ENCODE measurements around the gene ADRM1.

The ADRM1 gene
- 78.2 to 167 reads per million in 2 experiments for total RNA-seq

- peak; percentile 93 for DNase-seq (ENCODE audit: low read depth)
These were observed at the start of gene ADRM1 for GRCh38 chr20:62302341-62303061. Gene ADRM1 (plus strand): TSS chr20:62302997. CDS start chr20:62303569, 572 bp downstream.

- no peak for DNase-seq (ENCODE audit: low read depth)
These were observed 49.4 kb upstream of the ADRM1 start for GRCh38 chr20:62253398-62253797.

DNA sequence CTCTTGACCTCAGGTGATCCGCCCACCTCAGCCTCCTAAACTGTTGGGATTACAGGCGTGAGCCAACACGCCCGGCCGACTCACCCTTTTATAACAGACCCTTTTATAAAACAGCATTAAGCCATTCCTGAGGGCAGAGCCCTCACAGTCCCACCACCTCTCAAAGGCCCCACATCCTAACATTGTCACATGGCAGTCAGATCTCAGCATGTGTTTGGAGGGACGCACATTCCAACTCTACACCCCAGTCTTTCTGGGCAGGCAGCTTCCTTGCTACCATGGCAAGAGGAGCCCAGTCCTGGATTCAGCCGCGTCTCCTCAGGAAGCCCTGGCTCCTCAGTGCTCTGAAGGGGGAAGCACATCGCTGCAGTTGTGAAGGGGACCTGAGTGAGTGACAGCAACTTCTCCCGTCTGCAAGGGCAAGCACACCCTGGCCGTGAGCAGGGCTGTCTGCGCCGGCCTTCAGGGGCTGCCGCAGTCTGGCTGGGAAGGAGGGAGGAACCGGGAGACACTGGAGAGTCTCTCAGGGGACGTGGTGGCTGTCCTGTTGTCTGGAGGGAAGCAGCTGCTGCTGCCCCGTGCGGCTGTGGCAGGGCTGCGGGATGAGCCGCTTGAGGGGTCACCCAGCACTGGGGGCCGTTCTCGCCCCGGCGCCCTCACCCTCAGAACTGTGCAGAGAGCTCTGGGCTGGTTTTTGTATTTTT is 48.6 kb upstream of the ADRM1 start:
- DNase-seq (ENCODE audit: low read depth), result no peak

DNA sequence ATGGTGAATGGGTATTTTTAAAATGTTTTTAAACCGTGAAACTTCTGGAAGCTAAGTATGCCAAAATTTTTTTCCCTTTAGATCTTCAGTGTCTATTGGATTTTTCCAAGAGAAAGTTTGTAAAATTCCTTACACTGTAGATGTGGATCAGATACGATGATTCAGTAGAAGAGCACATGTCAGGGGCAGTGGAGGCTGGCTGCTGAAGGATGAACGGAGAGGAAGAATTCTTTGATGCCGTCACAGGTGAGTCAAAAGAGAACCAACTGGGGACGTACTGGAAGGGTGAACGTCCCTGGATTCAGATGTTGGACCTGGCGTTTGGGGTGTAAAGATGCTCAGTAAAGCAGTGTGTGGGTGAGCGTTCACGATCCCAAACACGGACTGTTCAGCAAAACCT is 46.8 kb upstream of the ADRM1 start:
- DNase-seq (ENCODE audit: low read depth), result no peak

- no peak for DNase-seq (ENCODE audit: low read depth)
These were observed 44.1 kb upstream of the ADRM1 start for GRCh38 chr20:62258499-62259293.

GRCh38 chr20:62259294-62259565 is 43.6 kb upstream of the ADRM1 start:
- DNase-seq (ENCODE audit: low read depth), result no peak

DNA sequence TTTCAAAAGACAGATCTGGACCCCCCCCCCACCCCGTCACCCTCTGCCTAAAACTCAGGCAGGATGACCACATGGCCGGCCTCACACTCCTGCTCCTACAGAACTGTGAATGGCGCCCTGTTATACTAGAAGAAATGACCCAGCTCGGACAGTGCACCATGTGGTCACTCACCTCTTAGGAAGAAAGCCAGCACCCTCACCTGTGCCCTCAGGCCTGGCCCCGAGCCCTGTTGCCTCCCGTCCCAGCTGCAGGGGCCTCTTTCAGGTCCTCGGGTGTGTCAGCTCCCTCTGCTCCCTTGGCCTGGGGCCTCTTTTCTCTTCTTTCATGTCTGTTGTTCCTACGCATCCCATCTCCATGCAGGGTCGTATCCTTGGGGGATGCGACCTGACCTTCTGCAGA is 40.7 kb upstream of the ADRM1 start:
- DNase-seq (ENCODE audit: low read depth), result no peak

DNA sequence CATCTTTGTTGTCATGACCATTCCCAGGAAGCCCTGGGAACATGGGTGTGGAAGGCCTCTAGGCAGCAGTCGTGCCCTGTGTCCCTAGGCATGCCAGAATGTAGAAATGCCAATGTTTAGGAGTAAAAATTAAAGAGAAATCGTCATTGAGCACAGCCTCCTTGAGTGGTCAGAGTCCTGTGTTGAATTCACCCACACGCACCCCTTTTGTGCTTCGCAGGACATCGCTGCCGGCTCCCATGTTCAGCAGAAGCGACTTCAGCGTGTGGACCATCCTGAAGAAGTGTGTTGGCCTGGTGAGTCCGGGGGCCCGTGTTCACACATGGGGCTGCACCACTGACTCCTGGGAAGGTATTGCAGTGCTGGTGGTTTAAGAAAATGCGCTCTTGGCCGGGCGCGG is 39.4 kb upstream of the ADRM1 start:
- DNase-seq (ENCODE audit: low read depth), result no peak

DNA sequence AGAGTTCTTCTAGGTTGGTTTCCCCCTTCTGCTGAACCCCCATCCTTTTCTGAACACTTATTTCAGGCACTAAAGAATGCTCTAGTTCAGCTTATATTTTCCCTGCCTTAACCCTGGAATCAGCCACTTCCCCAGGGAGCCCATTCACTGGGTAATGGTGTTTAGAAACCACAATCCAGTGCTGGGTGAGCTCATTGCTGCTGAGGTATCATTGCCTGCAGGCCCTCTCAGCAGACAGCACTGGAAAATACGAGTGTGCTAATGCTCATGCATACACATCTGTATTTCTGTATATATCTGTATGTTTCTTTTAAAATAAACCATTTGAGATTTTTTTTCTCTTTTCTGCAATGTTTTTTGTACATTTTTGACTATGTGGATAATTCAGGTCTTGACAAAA is 37.4 kb upstream of the ADRM1 start:
- DNase-seq (ENCODE audit: low read depth), result no peak

- no peak for DNase-seq (ENCODE audit: low read depth)
These were observed 36.5 kb upstream of the ADRM1 start for GRCh38 chr20:62266340-62266739.

DNA sequence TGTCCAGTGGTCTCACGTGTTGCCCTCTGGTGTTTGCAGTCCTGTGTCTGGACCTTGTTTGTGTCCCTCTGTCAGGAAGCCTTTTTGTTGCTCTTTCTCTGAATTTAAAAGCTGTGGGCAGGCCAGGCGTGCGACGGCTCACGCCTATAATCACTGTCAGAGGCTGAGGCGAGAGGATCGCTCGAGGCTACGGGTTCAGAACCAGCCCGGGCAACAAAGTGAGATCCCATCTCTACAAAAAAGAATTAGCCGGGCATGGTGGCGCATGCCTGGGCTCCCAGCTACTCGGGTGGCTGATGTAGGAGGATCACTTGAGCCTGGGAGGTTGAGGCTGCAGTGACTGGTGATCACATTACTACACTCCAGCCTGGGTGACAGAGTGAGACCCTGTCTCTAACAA is 35.9 kb upstream of the ADRM1 start:
- no peak for DNase-seq (ENCODE audit: low read depth)

DNA sequence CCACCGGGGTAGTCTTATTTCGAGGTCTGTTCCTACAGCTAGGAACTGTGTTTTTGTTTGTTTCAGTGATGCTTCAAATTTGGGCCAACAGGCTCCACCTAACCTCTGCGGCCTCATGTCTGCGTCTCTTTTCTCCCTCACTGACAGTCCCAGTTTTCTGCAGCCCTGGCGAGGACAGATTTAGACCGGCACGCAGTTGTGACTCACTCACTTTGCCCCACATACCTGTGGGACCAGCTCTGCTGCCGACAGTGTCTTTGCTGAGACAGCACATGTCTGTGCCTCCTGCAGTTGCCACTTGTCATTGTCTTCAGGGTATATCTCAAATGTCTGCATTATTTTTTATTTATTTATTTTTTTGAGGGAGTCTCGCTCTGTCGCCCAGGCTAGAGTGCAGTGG is 35.3 kb upstream of the ADRM1 start:
- no peak for DNase-seq (ENCODE audit: low read depth)

DNA sequence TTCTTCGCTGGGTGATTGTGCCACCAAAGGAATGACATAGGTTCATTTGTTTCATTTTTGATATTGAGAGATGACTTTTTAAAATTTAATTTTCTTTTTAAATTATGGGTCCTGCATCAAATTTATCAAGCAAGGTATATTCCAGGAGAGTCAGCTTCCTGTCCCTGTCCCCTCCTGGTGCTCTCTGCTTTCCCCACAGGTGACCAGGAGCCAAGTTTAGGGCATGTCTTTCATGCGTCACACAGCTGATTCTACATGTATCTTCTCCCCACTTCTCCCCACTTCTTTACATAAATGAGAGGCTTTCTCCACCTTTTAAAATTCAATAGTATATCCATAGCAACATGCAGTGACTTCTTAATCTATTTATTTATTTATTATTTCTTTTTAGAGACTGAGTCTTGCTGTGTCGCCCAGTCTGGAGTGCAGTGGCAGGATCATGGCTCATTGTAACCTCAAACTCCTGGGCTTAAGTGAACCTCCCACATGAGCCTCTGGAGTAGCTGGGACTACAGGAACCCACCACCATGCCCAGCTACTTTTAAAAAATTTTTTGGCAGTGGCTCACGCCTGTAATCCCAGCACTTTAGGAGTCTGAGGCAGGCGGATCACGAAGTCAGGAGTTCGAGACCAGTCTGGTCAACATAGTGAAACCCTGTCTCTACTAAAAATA is 34.4 kb upstream of the ADRM1 start:
- DNase-seq (ENCODE audit: low read depth), result no peak

DNA sequence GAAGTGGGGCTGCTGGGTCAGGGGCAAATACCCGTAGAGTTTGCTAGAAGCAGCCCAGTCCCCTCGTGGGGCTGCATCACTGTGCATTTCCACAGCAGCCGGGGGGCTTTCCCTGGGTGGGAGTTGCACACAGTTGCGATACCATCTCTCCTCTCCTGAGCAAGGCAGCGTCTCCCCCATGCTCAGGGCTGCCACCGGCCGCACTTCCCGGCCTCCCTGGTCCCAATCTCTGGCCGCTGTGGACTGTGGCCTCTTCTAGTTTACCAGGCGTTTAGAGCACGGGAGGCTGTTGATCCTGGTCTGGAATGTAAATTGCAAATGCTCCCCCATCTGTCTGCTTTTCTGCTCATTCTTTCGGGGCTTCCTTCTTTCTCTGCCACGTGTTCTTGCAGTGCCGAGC is 33.4 kb upstream of the ADRM1 start:
- DNase-seq (ENCODE audit: low read depth), result no peak

GRCh38 chr20:62269871-62270270 is 32.9 kb upstream of the ADRM1 start:
- DNase-seq (ENCODE audit: low read depth), result no peak

GRCh38 chr20:62272200-62272599 is 30.6 kb upstream of the ADRM1 start:
- no peak for DNase-seq (ENCODE audit: low read depth)

DNA sequence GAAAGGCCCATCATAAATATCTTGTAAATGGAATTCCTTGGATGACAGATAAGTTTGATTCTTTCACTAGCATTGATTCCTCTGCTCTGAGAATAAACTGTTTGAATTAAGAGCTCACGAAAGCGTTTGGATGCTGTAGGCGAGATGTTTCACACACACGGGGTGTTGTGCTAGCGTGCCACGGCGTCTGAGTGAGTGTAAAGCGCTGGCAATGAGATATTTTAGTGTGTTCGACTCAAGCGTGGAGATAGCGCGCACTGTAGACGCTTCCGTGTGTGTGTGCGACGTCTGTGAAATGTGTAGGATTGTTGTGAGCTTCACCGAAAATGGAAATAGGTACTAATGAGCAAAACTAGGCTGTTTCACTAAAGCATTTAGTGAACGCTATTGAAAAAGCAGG is 29.4 kb upstream of the ADRM1 start:
- DNase-seq (ENCODE audit: low read depth), result no peak

DNA sequence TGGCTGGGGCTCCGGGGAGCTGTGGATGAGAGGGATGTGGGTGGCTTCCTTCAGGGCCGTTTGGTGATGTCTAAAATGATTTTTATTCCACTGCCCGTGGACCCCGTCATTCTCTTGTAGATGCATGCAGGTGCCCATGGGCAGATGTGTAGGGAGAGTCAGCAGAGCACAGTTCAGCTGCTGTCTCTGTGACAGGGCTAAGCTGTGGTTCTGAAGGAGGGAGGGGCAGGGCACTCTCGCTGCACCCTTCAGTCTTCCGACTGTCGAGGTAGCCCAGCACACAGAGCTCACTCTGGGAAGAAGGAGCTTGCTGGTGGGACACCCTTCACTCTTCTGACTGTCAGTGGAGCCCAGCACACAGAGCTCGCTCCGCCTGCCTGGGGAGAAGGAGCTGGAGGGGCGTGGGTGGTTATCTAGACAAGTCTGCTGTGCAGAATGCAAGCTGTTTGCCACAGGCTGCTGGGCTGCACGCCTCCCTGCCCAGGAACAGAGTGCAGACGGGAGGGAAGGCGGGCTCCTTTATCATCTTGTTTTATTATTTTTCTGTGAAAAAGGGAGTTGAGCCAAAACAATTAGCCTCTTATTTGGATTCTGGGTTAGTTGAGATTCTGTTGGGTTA is 28.4 kb upstream of the ADRM1 start:
- DNase-seq (ENCODE audit: low read depth), result no peak

- no peak for DNase-seq (ENCODE audit: low read depth)
These were observed 27.6 kb upstream of the ADRM1 start for GRCh38 chr20:62275219-62275618.

DNA sequence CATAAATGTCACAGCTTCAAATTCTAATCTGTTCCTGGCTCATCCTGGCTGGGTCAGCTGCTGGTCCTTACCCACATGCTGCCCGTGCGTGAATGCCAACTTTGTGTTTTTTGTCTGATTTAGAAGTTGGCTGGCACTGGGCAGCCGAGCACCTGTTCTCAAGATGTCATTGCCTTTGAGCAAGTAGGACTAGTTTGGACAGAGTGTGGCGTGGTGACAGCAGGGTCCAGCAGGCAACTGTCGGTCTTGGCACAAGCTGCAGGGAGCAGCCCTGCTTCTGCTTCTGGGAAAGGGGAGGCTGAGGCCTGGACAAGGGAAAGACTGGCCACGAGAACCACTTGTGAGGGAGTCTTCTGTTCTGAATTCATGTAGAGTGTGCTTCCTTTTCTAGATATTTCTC is 26.4 kb upstream of the ADRM1 start:
- DNase-seq (ENCODE audit: low read depth), result no peak

GRCh38 chr20:62277253-62277652 is 25.5 kb upstream of the ADRM1 start:
- no peak for DNase-seq (ENCODE audit: low read depth)

GRCh38 chr20:62280303-62280702 is 22.5 kb upstream of the ADRM1 start:
- DNase-seq (ENCODE audit: low read depth), result no peak

All from T follicular helper cell (primary cell).